NCI-H1417 (cell line): Measurements from ENCODE around the gene ZNF177.
A peak's percentile ranks its signal among the peaks of the same experiment; 100 is the strongest.

ENCODE experiments used
- DNase-seq, 3 experiments: peaks; one replicate each; lab custom pipeline; 2025; lab: John Stamatoyannopoulos, UW

Gene ZNF177

DNA sequence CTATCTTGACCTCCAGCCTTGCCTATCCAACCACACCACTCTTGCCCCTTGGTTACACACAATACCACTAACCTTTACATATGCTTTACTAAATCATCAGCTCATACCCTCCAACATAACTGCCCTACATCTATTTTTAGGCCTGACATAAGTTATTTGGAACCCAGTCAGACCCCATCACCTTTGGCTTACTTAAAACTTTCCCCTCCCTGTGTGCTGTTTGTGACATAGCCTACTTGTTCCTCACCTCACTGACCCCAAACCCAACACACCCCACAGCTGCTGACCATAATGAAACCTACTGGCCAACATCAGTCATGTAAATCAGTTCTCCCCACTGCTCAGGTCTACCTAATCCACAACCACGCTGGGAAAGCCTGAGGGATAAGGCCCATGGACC is 67.6 kb downstream of the ZNF177 start:
- DNase-seq = no peak

DNA sequence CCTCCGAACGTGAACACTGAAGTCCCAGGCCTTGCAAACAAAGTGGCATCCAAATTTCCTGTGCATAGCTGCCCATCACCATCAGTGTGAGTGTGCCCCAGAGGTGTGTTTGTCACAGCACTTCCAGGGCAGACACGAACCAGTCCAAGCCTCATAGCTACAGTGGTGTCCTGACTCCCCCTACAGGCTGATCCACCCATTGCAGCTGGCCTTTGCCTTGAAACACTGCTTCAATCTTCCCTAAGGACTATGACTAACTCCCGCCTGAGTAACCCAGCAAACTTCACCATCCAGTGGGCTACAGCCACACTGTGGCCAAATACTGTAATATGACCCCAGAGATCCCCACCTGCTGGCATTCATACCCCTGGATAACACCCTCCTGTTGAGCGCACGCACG is 68.7 kb downstream of the ZNF177 start:
- DNase-seq = peak; percentile 3 to 38 (median 14)
